Osteoblast (primary cell): Measurements from ENCODE around the gene FLT3. TPM values are rescaled to one million over a fixed set of nuclear protein-coding genes. Genes with fewer than 3 reads are reported as not detected.
A peak's percentile ranks its signal among the peaks of the same experiment; 100 is the strongest.

Source experiments
- DNase-seq: peaks from one replicate; pipeline ENCODE4 v3.0.0; 2011; ENCODE audit warnings: low spot score, mixed read lengths; ENCODE audit not compliant: insufficient read length; ENCODE audit errors: missing footprints
- H2AFZ ChIP-seq: 2 replicates; pipeline ENCODE4 v1.6.0; 2011; ENCODE audit warnings: mild to moderate bottlenecking, low read length
- H3K27ac ChIP-seq: 2 replicates; pipeline ENCODE4 v1.5.1; 2011; ENCODE audit warnings: mild to moderate bottlenecking, low read depth, low read length, moderate library complexity
- H3K27me3 ChIP-seq: 2 replicates; pipeline ENCODE4 v1.6.0; 2012; ENCODE audit warnings: mild to moderate bottlenecking, control low read depth, inconsistent platforms, low read length, moderate library complexity; ENCODE audit not compliant: insufficient read depth
- H3K36me3 ChIP-seq: 2 replicates; pipeline ENCODE4 v1.5.1; 2011; ENCODE audit warnings: mild to moderate bottlenecking, low read length, control low read depth, moderate library complexity; ENCODE audit not compliant: insufficient read depth
- H3K4me1 ChIP-seq: 2 replicates; pipeline ENCODE4 v1.5.1; 2011; ENCODE audit warnings: mild to moderate bottlenecking, low read length, control low read depth, moderate library complexity; ENCODE audit not compliant: insufficient read depth
- H3K4me2 ChIP-seq: 2 replicates; pipeline ENCODE4 v1.6.0; 2011; ENCODE audit warnings: mild to moderate bottlenecking, low read length; ENCODE audit not compliant: insufficient read depth
- H3K4me3 ChIP-seq: fragments of 200-600 bp; sonication (generic); 3 replicates; pipeline ENCODE4 v1.5.1; 2012; ENCODE audit warnings: mild to moderate bottlenecking, low read length, inconsistent platforms; ENCODE audit not compliant: insufficient read depth
- H3K79me2 ChIP-seq: 2 replicates; pipeline ENCODE4 v1.6.0; 2012; ENCODE audit warnings: mild to moderate bottlenecking, low read length, control low read depth, inconsistent platforms; ENCODE audit not compliant: insufficient read depth
- H3K9me3 ChIP-seq: 2 replicates; pipeline ENCODE4 v1.5.1; 2011; ENCODE audit warnings: low read depth, low read length, control low read depth
- H4K20me1 ChIP-seq: 2 replicates; pipeline ENCODE4 v1.6.0; 2012; ENCODE audit warnings: mild to moderate bottlenecking, low read length, control low read depth; ENCODE audit not compliant: insufficient read depth
- total RNA-seq: library from RNA; depleted of rRNA; stranded (reverse); fragments of >200 nt; gene quantifications from 2 replicates; pipeline ENCODE4 v1.2.3, GENCODE V29; 2012
- TF ChIP-seq, protein P1 (sequence below): IDR thresholded peaks from 2 replicates; pipeline ENCODE4 v1.5.1; 2011; ENCODE audit warnings: mild to moderate bottlenecking, low read depth, low read length, moderate library complexity; ENCODE audit errors: extremely low read depth

The FLT3 gene
- total RNA-seq, 1 donor: not detected

DNA sequence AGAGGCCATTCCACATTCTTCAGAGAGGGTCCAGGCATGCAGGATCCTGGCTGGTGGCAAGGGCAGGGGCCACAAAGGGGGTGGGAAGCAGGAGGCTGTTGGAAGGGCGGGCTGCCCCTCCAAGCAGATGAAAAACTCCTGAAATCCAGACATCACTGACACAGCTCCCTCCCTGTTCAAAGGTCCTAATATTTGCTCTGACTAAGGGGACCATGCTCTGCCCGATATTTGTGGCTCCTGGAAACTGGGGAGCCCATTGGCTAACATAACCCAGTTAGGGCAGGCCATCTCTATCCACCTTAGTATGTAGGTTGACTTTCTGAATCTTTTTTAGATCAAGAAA is 127.9 kb downstream of the FLT3 start:
- H3K4me3 ChIP-seq: no peak overlapping the region
- H3K4me1 ChIP-seq: no peaks in the 10 kb centered on the region
- no peaks in the 10 kb centered on the region for H3K79me2 ChIP-seq
- H3K27me3 ChIP-seq: peaks cover 98% of the 10 kb centered on the region
- no peak for DNase-seq
- H3K4me2 ChIP-seq: no peak overlapping the region
- no peak overlapping the region for H2AFZ ChIP-seq
- no peaks in the 10 kb centered on the region for H3K9me3 ChIP-seq
- no peaks in the 10 kb centered on the region for H4K20me1 ChIP-seq
- TF ChIP-seq, protein P1, sequence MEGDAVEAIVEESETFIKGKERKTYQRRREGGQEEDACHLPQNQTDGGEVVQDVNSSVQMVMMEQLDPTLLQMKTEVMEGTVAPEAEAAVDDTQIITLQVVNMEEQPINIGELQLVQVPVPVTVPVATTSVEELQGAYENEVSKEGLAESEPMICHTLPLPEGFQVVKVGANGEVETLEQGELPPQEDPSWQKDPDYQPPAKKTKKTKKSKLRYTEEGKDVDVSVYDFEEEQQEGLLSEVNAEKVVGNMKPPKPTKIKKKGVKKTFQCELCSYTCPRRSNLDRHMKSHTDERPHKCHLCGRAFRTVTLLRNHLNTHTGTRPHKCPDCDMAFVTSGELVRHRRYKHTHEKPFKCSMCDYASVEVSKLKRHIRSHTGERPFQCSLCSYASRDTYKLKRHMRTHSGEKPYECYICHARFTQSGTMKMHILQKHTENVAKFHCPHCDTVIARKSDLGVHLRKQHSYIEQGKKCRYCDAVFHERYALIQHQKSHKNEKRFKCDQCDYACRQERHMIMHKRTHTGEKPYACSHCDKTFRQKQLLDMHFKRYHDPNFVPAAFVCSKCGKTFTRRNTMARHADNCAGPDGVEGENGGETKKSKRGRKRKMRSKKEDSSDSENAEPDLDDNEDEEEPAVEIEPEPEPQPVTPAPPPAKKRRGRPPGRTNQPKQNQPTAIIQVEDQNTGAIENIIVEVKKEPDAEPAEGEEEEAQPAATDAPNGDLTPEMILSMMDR: no peak
- H3K27ac ChIP-seq: no peak overlapping the region
- H3K36me3 ChIP-seq: no peaks in the 10 kb centered on the region

DNA sequence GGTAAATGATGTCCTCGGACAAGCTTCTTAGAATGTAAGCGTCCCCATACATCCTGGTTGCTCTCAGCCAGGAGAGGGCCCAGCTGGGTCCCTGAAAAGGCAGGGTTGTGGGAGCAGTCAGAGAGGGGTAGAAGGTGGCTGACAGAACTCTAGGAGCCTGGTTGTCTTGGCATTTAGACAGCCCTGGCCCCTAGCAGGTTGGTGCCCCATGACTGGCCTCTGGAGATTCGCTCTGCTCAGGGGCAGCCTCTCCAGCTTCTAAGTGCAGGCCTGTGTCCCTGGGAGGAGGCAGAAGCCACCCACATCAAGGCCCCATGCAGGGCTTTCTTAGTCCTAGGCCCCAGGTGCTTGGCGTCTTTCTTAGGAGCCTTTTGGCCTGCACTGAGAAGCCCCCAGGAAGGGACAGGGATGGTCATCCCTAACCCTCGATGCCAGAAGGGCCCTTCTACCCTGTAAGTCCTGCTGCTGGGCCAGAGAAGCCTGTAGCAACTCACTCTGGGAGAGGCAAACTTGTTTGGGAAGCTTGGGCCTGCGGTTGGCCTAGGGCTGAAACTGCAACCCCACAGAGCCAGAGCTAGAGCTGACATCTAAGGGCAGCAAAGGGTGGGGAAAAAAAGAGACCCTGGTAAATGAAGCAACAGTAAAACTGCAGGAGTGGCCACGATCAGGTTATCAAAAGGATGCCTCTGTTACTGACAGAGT is 128.4 kb downstream of the FLT3 start:
- no peak overlapping the region for H2AFZ ChIP-seq
- peak; percentile 65 for DNase-seq
- H4K20me1 ChIP-seq: no peaks in the 10 kb centered on the region
- no peaks in the 10 kb centered on the region for H3K36me3 ChIP-seq
- TF ChIP-seq, protein P1: no peak
- no peaks in the 10 kb centered on the region for H3K9me3 ChIP-seq
- peaks cover 98% of the 10 kb centered on the region for H3K27me3 ChIP-seq
- H3K4me2 ChIP-seq: no peak overlapping the region
- no peak overlapping the region for H3K27ac ChIP-seq
- H3K4me3 ChIP-seq: no peak overlapping the region
- H3K79me2 ChIP-seq: no peaks in the 10 kb centered on the region
- no peaks in the 10 kb centered on the region for H3K4me1 ChIP-seq

DNA sequence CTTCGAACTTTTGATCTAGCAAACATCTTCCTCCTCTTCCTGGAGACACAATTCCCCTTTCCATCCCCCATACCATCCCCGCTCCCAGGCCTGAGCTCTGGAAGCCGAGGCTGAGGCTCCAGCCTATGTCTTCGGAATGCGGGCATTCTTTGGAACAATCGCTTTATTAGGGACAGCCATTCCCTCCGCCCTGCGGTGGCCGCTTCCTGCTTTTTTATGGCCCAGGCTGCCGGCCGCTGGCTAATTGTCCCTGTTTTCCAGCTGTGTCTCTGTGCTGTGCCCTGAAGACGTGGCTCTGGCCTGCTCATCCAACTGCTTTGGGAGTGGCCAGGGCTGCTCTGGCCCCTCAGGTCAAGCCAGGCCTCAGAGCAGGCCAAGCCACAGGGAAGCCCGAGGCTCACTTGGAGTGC is 129.1 kb downstream of the FLT3 start:
- Histone ChIP-seq H3K27me3 (peaks cover 98% of the 10 kb centered on the region), H3K9me3 (no peaks in the 10 kb centered on the region), H3K4me2 (no peak overlapping the region), H3K4me3 (no peak overlapping the region), H3K79me2 (no peaks in the 10 kb centered on the region), H2AFZ (no peak overlapping the region), H4K20me1 (no peaks in the 10 kb centered on the region), H3K27ac (no peak overlapping the region), H3K4me1 (no peaks in the 10 kb centered on the region), H3K36me3 (no peaks in the 10 kb centered on the region)
- peak; percentile 58 for DNase-seq
- TF ChIP-seq, protein P1: no peak

DNA sequence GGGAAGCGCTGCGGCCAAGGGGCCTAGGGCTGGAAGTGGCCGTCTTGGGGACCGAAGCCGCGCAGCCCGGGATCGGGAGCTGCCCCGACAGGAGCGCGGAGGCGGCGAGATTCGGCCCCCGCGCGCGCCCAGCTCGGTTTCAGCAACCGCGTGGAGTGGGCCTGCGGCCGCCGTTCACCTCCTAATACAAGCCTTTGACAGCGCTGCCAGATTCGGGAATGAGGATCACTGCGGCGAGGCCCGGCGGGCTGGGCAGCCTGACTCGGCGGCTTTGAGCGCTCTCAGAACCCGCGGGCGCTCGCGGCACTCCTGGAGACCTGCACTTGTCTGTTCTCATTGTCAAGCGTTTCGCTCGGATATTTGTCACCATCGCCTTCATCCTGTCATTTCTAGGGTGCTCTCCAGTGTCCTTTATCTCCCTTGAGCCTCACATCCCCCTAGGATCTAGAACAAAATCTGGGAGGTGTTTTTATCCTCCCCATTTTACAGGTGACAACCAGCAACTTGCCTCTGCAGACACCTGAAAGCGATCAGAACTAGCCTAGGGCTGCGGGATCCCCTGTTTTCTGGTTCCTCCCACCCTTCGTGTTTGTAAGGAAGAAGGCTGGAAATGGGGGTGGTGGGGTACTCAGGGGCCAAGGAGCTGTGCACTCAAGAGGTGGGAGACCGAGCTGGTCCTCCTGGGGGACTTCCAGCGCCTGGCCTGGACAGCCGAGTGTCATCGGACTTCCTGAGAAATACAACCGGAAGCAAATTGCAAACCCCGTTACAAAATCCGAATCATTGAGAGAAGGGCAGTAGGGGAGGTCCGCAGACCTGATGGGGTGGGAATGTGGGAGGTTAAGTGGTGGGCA is 129.8 kb downstream of the FLT3 start:
- TF ChIP-seq, protein P1: no peak
- peak; percentile 77 for DNase-seq
- Histone ChIP-seq H3K27me3 (peaks cover 98% of the 10 kb centered on the region), H4K20me1 (no peaks in the 10 kb centered on the region), H3K79me2 (no peaks in the 10 kb centered on the region), H3K27ac (no peak overlapping the region), H2AFZ (no peak overlapping the region), H3K36me3 (no peaks in the 10 kb centered on the region), H3K4me1 (no peaks in the 10 kb centered on the region), H3K9me3 (no peaks in the 10 kb centered on the region), H3K4me3 (no peak overlapping the region), H3K4me2 (no peak overlapping the region)
